GM10266 (cell line): ENCODE results near the gene ELMO3.

Source experiments
- DNase-seq: peaks from one replicate; pipeline ENCODE4 v3.0.0; 2012; ENCODE audit errors: extremely low spot score
- TF ChIP-seq, protein P1 (sequence below): IDR thresholded peaks from 2 replicates; pipeline ENCODE4 v1.5.1; 2012; ENCODE audit warnings: mild to moderate bottlenecking, low read depth; ENCODE audit not compliant: control insufficient read depth, insufficient read depth; ENCODE audit errors: missing control alignments

ELMO3 gene, protein sequence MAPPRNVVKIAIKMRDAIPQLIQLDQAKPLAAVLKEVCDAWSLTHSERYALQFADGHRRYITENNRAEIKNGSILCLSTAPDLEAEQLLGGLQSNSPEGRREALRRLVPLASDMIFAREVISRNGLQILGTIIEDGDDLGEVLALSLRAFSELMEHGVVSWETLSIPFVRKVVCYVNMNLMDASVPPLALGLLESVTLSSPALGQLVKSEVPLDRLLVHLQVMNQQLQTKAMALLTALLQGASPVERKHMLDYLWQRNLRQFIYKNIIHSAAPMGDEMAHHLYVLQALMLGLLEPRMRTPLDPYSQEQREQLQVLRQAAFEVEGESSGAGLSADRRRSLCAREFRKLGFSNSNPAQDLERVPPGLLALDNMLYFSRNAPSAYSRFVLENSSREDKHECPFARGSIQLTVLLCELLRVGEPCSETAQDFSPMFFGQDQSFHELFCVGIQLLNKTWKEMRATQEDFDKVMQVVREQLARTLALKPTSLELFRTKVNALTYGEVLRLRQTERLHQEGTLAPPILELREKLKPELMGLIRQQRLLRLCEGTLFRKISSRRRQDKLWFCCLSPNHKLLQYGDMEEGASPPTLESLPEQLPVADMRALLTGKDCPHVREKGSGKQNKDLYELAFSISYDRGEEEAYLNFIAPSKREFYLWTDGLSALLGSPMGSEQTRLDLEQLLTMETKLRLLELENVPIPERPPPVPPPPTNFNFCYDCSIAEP

DNA sequence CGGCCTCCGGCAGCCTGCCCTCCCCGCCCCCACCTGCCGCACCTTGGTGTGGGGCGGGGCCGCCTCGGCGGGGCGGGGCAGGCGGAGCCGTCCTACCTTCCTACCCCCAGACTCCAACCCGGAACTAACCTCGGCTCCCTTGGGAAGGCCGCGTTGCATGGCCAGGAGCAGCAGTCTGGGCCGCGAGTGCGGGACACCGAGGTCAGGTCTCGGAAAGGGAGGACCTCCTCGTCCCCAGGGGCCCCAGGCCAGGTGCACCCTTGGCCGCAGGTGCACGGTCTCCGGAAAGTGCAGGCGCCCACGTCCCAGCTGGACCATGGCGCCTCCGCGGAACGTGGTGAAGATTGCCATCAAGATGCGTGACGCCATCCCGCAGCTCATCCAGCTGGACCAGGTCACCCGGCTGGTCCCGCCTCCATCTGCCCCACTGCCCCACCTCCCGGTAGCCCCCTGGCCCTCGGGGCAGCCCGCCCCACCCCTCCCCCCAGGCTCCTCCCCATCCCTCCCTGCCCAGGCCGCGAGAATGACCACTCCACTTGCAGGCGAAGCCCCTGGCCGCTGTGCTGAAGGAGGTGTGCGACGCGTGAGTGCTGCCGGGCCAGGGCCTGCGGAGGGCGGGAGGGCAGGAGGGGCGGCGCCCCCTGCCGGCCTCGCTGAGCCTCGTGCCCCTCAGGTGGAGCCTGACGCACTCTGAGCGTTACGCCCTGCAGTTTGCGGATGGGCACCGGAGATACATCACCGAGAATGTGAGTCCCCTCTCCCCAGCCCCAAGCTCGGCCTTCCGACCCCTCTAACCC, at the start of gene ELMO3:
TSS of gene ELMO3 (plus strand) at position 121 of the 797 bp plus-strand sequence. CDS start at position 317, 196 bp downstream.
- TF ChIP-seq, protein P1, sequence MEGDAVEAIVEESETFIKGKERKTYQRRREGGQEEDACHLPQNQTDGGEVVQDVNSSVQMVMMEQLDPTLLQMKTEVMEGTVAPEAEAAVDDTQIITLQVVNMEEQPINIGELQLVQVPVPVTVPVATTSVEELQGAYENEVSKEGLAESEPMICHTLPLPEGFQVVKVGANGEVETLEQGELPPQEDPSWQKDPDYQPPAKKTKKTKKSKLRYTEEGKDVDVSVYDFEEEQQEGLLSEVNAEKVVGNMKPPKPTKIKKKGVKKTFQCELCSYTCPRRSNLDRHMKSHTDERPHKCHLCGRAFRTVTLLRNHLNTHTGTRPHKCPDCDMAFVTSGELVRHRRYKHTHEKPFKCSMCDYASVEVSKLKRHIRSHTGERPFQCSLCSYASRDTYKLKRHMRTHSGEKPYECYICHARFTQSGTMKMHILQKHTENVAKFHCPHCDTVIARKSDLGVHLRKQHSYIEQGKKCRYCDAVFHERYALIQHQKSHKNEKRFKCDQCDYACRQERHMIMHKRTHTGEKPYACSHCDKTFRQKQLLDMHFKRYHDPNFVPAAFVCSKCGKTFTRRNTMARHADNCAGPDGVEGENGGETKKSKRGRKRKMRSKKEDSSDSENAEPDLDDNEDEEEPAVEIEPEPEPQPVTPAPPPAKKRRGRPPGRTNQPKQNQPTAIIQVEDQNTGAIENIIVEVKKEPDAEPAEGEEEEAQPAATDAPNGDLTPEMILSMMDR, result peak; percentile 36
- DNase-seq, result no peak

DNA sequence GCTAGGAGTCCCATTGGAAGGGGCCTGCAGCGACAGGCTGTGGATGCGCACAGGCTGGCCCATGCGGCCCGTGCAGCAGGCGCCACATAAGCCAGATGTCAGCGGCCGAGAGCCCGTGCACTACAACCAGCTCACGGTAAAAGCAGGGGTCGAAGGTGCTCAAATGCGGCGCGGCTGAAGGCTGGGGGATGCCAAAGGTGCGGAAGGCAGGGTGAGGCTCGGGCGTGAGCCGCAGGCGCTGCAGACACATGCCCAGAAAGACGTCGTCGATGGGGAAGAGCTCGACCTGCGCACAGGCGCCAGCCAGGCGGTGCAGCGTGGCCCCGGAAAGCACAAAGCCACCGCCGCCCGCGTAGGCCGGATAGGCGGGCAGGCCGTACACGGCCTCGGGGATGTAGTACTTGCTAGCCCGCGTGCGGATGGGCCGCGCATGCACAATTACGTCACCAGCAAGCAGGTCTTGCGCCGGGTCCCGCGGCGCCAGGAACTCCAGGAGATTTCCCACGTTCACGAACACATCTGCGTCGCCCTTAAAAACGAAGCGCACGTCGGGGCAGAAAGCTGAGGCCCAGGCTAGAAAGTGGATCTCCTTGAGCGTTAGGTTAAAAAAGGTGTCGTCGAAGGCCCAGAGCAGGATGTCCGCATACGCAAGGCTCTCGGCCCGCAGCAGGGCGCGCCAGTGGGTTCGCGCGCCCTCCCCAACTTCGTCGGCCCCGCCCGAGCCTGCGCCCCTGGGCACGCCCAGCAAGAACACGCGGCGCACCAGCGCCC, 49.5 kb upstream of the ELMO3 start:
- no peak for DNase-seq
- TF ChIP-seq, protein P1, result no peak

DNA sequence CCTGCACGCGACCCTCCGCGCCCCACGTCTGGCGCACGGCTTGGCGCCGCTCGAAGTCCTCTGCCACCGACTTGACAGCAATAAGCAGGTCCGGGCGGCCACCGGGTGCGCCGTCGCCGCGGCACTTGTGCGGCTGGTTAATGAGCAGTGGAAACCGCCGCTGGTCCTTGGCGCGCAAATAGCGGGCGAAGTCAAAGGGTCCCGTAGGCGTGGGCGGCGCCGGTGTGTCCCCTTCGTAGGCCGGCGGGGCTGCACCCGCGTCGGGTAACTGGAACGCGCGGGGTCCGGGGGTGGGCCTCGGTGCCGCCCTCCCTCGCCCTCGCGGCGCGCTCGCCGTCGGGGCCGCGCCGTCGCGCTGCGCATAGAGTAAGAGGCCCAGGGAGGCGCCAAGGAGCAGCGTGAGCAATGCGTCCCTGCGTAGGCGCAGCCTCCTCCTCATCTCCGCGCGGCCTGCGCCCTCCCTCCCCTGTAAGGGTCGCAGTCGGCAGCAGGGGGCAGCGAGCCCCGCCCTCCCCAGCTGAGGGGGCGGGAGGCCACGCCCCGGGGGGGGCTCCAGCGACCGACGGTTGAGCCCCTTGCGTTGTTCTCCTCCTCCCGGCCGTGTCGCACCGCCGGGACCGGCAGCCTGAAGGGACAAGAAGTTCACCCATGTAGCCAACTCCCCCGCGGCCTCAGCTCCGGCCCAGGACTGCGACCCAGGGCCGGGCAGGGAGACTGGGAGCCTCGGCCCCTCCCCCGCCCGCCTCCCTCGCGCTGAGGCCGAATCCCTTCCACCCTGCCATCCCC, 48.7 kb upstream of the ELMO3 start:
- TF ChIP-seq, protein P1, result peak; percentile 27
- DNase-seq, result peak; percentile 89

DNA sequence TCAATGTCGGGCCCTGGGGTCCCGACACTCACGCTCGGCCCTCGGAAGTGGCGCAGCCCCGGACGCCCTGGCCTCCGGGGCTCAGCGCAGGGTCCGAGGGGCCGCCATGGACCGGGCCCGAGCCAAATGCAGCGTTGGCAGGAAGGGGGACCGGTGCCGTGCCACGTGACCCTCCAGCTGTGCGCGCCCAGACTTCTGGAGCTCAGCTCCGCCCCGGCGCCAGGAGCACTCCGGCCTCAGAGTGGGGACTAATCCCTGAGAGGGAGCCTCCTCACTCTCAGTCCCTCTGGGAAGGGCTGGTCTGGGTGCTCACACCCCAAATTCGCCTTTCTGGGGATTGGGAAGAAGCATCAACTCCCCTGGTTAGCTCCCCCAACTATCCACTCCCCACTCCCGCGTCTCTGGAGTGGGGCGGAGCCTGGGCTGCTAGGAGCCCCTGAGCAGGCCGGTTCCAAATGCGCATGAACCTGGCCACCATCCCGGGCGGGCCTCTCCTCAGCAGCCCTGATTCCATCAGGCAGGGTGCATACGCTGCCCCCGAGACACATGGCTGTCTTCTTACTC, 48.0 kb upstream of the ELMO3 start, which contains the start of gene B3GNT9:
TSS of gene B3GNT9 (minus strand) at position 166 of the 564 bp plus-strand sequence. CDS start 513 bp downstream, outside the sequence.
- TF ChIP-seq, protein P1, result no peak
- peak; percentile 86 for DNase-seq

DNA sequence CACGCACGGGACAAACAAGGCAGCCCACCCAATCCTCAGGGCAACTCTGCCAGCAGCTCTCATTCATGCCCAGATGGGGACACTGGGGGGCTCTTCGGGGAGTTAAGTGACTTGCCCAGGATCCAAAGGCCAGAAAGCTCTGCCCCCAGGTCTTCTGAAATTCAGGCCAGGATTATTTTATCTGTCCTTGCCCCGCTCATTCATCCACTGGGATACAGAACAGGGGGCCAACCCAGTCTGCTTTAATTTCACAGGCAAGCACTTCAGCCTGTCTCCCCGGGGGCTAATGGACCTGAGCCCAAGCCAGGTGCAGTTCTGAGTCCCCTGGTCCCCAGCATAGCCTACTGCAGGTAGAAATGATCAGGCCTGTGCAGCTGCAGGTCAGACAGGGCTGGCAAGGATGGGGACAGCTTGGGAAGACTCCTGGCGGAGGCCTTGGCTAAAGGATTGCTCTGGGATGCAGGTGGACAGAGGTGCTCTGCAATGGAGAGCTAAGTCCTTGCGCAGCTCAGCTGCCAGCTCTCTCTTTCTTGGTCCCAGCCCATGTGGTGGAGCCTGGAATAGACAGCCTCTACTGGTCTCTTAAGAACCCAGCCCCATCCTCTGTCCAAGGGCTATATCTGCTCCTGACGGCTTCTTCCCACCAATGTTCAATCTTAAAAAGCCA, 47.4 kb upstream of the ELMO3 start:
- DNase-seq, result peak; percentile 35
- TF ChIP-seq, protein P1, result no peak
